Keratinocyte (primary cell): ENCODE data around the gene MAST1. TPM values are rescaled to one million over a fixed set of nuclear protein-coding genes. Genes with fewer than 3 reads are reported as not detected.
A peak's percentile ranks its signal among the peaks of the same experiment; 100 is the strongest.

Source experiments
- DNase-seq: peaks from one replicate; pipeline ENCODE4 v3.0.0-alpha.2; 2011; ENCODE audit warnings: low read depth, missing footprints, low spot score
- FAIRE-seq: peaks from 2 replicates; lab custom pipeline; 2011; peaks lifted over from hg19 to GRCh38; lab: Jason Lieb, UNC
- H2AFZ ChIP-seq: 2 replicates; pipeline ENCODE4 v1.6.0; 2012; ENCODE audit warnings: low read length, control low read depth, inconsistent platforms; ENCODE audit not compliant: control insufficient read depth
- H3K27ac ChIP-seq: 2 replicates; pipeline ENCODE4 v1.5.1; 2011; ENCODE audit warnings: low read length; ENCODE audit not compliant: control insufficient read depth, insufficient read depth
- H3K27me3 ChIP-seq: 3 replicates; pipeline ENCODE4 v1.6.0; 2011; ENCODE audit warnings: low read length; ENCODE audit not compliant: control insufficient read depth, insufficient read depth; ENCODE audit errors: extremely low read depth
- H3K36me3 ChIP-seq, 2 experiments: 2 replicates in 1 of 2; 3 replicates in 1 of 2; pipeline ENCODE4 v1.5.1; 2011; ENCODE audit warnings: low read length in 2 of 2, mild to moderate bottlenecking in 1 of 2; ENCODE audit not compliant: control insufficient read depth in 2 of 2, insufficient read depth in 2 of 2; ENCODE audit errors: extremely low read depth in 1 of 2
- H3K4me1 ChIP-seq: 3 replicates; pipeline ENCODE4 v1.5.1; 2011; ENCODE audit warnings: low read length; ENCODE audit not compliant: control insufficient read depth, insufficient read depth; ENCODE audit errors: extremely low read depth
- H3K4me2 ChIP-seq: 3 replicates; pipeline ENCODE4 v1.6.0; 2011; ENCODE audit warnings: low read depth, low read length; ENCODE audit not compliant: control insufficient read depth, insufficient read depth; ENCODE audit errors: extremely low read depth
- H3K4me3 ChIP-seq, 3 experiments: fragments of 200-600 bp in 1 of 3; sonication (generic) in 1 of 3; 2 replicates in 2 of 3; 3 replicates in 1 of 3; pipeline ENCODE4 v1.5.1; 2011 to 2016; ENCODE audit warnings: low read length in 3 of 3, mild to moderate bottlenecking in 3 of 3, control low read depth in 2 of 3, inconsistent platforms in 1 of 3, low read depth in 1 of 3, mixed read lengths in 1 of 3, mixed run types in 1 of 3, moderate library complexity in 1 of 3; ENCODE audit not compliant: control insufficient read depth in 2 of 3, insufficient read depth in 2 of 3; ENCODE audit errors: extremely low read depth in 1 of 3
- H3K79me2 ChIP-seq: 2 replicates; pipeline ENCODE4 v1.6.0; 2012; ENCODE audit warnings: low read length; ENCODE audit not compliant: control insufficient read depth, insufficient read depth
- H3K9ac ChIP-seq: 3 replicates; pipeline ENCODE4 v1.6.0; 2011; ENCODE audit warnings: low read length; ENCODE audit not compliant: control insufficient read depth, insufficient read depth; ENCODE audit errors: extremely low read depth
- H3K9me1 ChIP-seq: 3 replicates; pipeline ENCODE4 v1.6.0; 2011; ENCODE audit warnings: low read length; ENCODE audit not compliant: control insufficient read depth, insufficient read depth; ENCODE audit errors: extremely low read depth
- H3K9me3 ChIP-seq: 2 replicates; pipeline ENCODE4 v1.5.1; 2012; ENCODE audit warnings: low read depth, low read length; ENCODE audit not compliant: control insufficient read depth
- H4K20me1 ChIP-seq: 3 replicates; pipeline ENCODE4 v1.6.0; 2011; ENCODE audit warnings: low read length; ENCODE audit not compliant: control insufficient read depth, insufficient read depth; ENCODE audit errors: extremely low read depth
- EZH2 ChIP-seq: IDR thresholded peaks from one replicate; pipeline ENCODE4 v1.6.1; 2012; ENCODE audit warnings: inconsistent platforms, mild to moderate bottlenecking, low read length, moderate library complexity
- dilution Hi-C: fragments of 300-500 bp; cut with MboI; formaldehyde crosslinking; loops from one replicate; pipeline ENCODE4 v1.7.0; 2020; ENCODE audit warnings: low sequenced_read_pairs; ENCODE audit not compliant: extremely low pct_ligation_motif_present
- polyA plus RNA-seq, 5 experiments: library from polyadenylated mRNA; depleted of rRNA in 3 of 5; stranded (reverse) in 3 of 5; stranded (forward) in 1 of 5; unstranded in 1 of 5; fragments of >200 nt; gene quantifications; 1 replicate in 1 of 5; 2 replicates in 3 of 5; 3 replicates in 1 of 5; pipeline versions ENCODE4 v1.2.1 to v1.2.3, GENCODE V29; 2011 to 2012; ENCODE audit warnings: missing spikeins in 2 of 5, low read depth in 1 of 5, low replicate concordance in 1 of 5
- TF ChIP-seq, protein P1 (sequence below), 3 experiments: IDR thresholded peaks in 1 of 3; conservative IDR thresholded peaks in 1 of 3; optimal IDR thresholded peaks in 1 of 3; 2 replicates in 2 of 3; 3 replicates in 1 of 3; pipeline versions ENCODE3 to v1.5.1; 2011; ENCODE audit warnings: low read length in 3 of 3, mild to moderate bottlenecking in 3 of 3, moderate library complexity in 2 of 3, control low read depth in 1 of 3, inconsistent platforms in 1 of 3; ENCODE audit not compliant: insufficient read depth in 2 of 3; ENCODE audit errors: extremely low read depth in 1 of 3

The MAST1 gene
- polyA plus RNA-seq, 1 donor (not counting 4 experiments of a cell fraction or from before 2014, with no cell fraction given), result 0.13 TPM

DNA sequence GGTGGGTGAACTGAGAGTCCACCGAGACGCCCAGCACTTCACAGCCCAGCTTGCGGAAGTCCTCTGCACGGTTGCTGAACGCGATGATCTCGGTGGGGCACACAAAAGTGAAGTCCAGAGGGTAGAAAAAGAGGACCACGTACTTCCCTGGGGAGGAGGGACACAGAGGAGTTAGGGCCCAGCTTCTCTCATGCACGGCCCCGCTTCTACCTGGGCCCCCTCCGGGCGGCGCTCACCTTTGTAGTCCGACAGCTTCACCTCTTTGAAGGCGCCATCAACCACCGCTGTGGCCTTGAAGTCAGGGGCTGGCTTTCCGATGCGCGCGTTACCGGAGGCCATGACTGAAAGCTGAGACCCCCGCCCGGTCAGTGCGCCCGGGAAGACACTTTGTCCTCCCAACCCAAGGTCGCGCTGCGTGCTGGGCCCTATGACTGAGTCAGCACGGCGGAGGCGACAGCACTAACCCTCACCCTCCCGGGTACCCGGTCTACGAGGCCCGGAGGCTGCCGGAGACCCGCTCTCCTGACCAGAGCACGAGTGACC lies 37.3 kb upstream of the MAST1 start:
- Histone ChIP-seq H3K9me1 (no peaks in the 10 kb centered on the region), H3K9me3 (no peaks in the 10 kb centered on the region), H2AFZ (peak overlapping the region; percentile 93), H3K4me1 (peaks cover 26% of the 10 kb centered on the region), H3K27ac (peak overlapping the region; percentile 52), H3K9ac (peak overlapping the region; percentile 89), H3K79me2 (peaks cover 13% of the 10 kb centered on the region), H3K36me3 (peaks cover 4 to 9% of the 10 kb centered on the region in 2 experiments), H3K27me3 (no peaks in the 10 kb centered on the region), H4K20me1 (no peaks in the 10 kb centered on the region), H3K4me2 (peak overlapping the region; percentile 94), H3K4me3 (peak overlapping the region; percentile 87 to 95 (median 92))
- TF ChIP-seq, protein P1, sequence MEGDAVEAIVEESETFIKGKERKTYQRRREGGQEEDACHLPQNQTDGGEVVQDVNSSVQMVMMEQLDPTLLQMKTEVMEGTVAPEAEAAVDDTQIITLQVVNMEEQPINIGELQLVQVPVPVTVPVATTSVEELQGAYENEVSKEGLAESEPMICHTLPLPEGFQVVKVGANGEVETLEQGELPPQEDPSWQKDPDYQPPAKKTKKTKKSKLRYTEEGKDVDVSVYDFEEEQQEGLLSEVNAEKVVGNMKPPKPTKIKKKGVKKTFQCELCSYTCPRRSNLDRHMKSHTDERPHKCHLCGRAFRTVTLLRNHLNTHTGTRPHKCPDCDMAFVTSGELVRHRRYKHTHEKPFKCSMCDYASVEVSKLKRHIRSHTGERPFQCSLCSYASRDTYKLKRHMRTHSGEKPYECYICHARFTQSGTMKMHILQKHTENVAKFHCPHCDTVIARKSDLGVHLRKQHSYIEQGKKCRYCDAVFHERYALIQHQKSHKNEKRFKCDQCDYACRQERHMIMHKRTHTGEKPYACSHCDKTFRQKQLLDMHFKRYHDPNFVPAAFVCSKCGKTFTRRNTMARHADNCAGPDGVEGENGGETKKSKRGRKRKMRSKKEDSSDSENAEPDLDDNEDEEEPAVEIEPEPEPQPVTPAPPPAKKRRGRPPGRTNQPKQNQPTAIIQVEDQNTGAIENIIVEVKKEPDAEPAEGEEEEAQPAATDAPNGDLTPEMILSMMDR (optimal IDR thresholded peaks at IDR 0.05 in 1 of 3, IDR thresholded peaks at IDR 0.05 in 1 of 3, conservative IDR thresholded peaks at IDR 0.05 in 1 of 3; ENCODE audit: extremely low read depth in 1 of 3, insufficient read depth in 2 of 3, low read length in 3 of 3), result no peak
- no peak for TF ChIP-seq EZH2
- FAIRE-seq (no peak), DNase-seq (no peak)
- dilution Hi-C loops, result no loop called here

DNA sequence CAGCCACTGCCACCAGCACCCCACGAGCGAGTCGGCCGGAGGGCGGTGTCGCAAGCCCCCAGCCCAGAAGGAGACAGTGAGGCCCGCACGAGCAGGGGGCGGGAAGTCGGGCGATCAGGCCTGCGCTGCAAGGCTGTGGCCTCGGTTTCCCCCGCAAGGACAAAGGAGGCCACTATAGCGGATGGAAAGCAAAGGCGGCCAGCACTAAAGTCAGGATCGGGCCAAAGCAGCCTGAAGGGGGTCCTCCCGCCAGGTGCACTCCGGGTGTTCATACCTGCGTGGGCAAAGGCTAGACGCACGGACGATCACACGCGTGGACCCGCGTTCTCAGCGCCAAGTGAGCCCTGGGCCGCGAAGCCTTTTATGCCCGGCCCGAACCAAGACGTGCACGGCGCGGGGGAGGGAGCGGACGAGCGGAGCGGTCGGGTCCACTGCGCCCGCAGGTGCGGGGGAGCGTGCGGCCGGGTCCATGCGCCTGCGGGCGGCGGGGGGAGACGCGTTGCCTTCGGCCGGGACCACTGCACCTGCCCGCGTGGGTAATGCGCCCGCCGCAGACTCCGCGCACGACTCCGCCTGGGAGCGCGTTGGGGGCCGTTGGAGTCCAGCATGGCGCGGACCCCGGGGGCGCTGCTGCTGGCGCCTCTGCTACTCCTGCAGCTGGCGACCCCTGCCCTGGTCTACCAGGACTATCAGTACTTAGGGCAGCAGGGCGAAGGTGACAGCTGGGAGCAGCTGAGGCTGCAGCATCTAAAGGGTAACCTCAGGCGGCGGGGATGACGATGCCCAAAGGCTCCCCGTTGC lies 36.6 kb upstream of the MAST1 start, which contains the start of the genes PRDX2 and THSD8:
TSS of gene PRDX2 (minus strand) at position 335 of the 801 bp plus-strand sequence. CDS start 539 bp downstream, outside the sequence.
TSS of gene THSD8 (plus strand) at position 604 of the 801 bp plus-strand sequence. CDS start at position 607, 3 bp downstream.
- TF ChIP-seq EZH2, result no peak
- TF ChIP-seq, protein P1 (optimal IDR thresholded peaks at IDR 0.05 in 1 of 3, IDR thresholded peaks at IDR 0.05 in 1 of 3, conservative IDR thresholded peaks at IDR 0.05 in 1 of 3; ENCODE audit: extremely low read depth in 1 of 3, insufficient read depth in 2 of 3, low read length in 3 of 3), result no peak
- Histone ChIP-seq H3K4me3 (peak within 1 kb of the TSS; percentile 87 to 95 (median 92)), H3K79me2 (peaks cover 14% of the 10 kb centered on the region), H3K9me1 (no peaks in the 10 kb centered on the region), H3K9ac (peak within 1 kb of the TSS; percentile 89), H3K27ac (peak within 1 kb of the TSS; percentile 52), H4K20me1 (no peaks in the 10 kb centered on the region), H3K27me3 (no peaks in the 10 kb centered on the region), H3K4me1 (peaks cover 24% of the 10 kb centered on the region), H3K4me2 (peak within 1 kb of the TSS; percentile 94), H2AFZ (peak within 1 kb of the TSS; percentile 93), H3K9me3 (no peaks in the 10 kb centered on the region), H3K36me3 (peaks cover 4 to 9% of the 10 kb centered on the region in 2 experiments)
- FAIRE-seq (no peak), DNase-seq (no peak)
- dilution Hi-C loops, result no loop called here
